Pancreas (tissue), 10 donors: ENCODE results near the gene BARX1. TPM values are rescaled to one million over a fixed set of nuclear protein-coding genes. Genes with fewer than 3 reads are reported as not detected.
"Not testable (repeated sequence)": the region's sequence is repeated elsewhere in the genome, so short reads cannot be mapped to it uniquely, and the experiment has no call there.

Source experiments
- ATAC-seq, 4 donors: fragments of 200-7000 bp; cut with Tn5 transposase; one replicate each; pipeline versions ENCODE4 v1.8.0 to v1.9.1; 2020; ENCODE audit warnings: mild to moderate bottlenecking in 4 of 4, moderate library complexity in 4 of 4
- DNase-seq, 6 donors: peaks; one replicate each; pipeline ENCODE4 v3.0.0-alpha.2; 2020
- FAIRE-seq: peaks from 2 replicates; lab custom pipeline; 2012; peaks lifted over from hg19 to GRCh38; lab: Jason Lieb, UNC
- H3K27ac ChIP-seq, 4 donors: fragments of 200-600 bp; sonication (generic); 1 replicate in 3 of 4; 2 replicates in 1 of 4; pipeline versions ENCODE4 v1.5.0 to v1.8.0; 2020
- H3K27me3 ChIP-seq, 4 donors: fragments of 200-600 bp; one replicate each; pipeline ENCODE4 v1.8.0; 2021
- H3K36me3 ChIP-seq, 3 donors: fragments of 200-600 bp; sonication (generic) in 1 of 3; one replicate each; pipeline versions ENCODE4 v1.5.0 to v1.8.0; 2020 to 2021
- H3K4me1 ChIP-seq, 3 donors: fragments of 200-600 bp; one replicate each; pipeline ENCODE4 v1.8.0; 2021
- H3K4me3 ChIP-seq, 4 donors: fragments of 200-600 bp; sonication (generic) in 2 of 4; one replicate each; pipeline versions ENCODE4 v1.5.0 to v1.8.0; 2020 to 2021
- H3K9me3 ChIP-seq, 4 donors: fragments of 200-600 bp; one replicate each; pipeline ENCODE4 v1.8.0; 2021
- WGBS, 2 donors: extraction: QIAGEN DNeasy Blood & Tissue Kit; methylation state at CpG; one replicate each; pipeline ENCODE4 v1.1.7; 2013; 5-methylcytosine and 5-hydroxymethylcytosine counted together
- intact Hi-C, 3 donors: fragments of 100-400 bp; cut with DNase I; formaldehyde crosslinking; loops; one replicate each; pipeline versions ENCODE4 v1.11.1 to v1.14.2; 2022
- polyA plus RNA-seq, 2 donors: library from polyadenylated mRNA; stranded (reverse); fragments of 200-250 nt; gene quantifications; one replicate each; pipeline ENCODE4 v1.2.3, GENCODE V29; 2013
- total RNA-seq, 6 donors: library from RNA; stranded (reverse); fragmentation: NEBNext Ultra II Directional in 4 of 6; extraction: Animal tissue kit (Norgen Biotek cat#: 25700) in 4 of 6; gene quantifications; one replicate each; pipeline versions ENCODE4 v1.2.1 to v1.2.4, GENCODE V29; 2021 to 2023
- TF ChIP-seq, protein P1 (sequence below), 4 donors: fragments of 200-600 bp; sonication (generic) in 3 of 4; IDR thresholded peaks; one replicate each; pipeline versions ENCODE4 v1.5.0 to v1.8.0; 2021; ENCODE audit warnings: antibody characterized with exemption in 4 of 4
- donor health status: healthy with polysubstance abuse.
- donor health status: DM: no; HTN: no; CAD: no; lungs with moderate emphysema.
- donor health status: DM: no; HTN: no; CAD: no.
- donor health status: control.
- donor health status: control.
- donor health status: Bipolar disorder and iron deficiency.
- donor health status: DM: yes; HTN: yes; CAD: no.
- donor health status: DM: no; HTN: no; CAD: no.
- donor health status: DM: no; HTN: no; CAD: no.
- donor health status: DM: yes; HTN: yes; CAD: no.

BARX1 gene
- total and polyA plus RNA-seq, 8 donors: 0.19 to 3.7 (median 1.1) TPM; not detected in 3

DNA sequence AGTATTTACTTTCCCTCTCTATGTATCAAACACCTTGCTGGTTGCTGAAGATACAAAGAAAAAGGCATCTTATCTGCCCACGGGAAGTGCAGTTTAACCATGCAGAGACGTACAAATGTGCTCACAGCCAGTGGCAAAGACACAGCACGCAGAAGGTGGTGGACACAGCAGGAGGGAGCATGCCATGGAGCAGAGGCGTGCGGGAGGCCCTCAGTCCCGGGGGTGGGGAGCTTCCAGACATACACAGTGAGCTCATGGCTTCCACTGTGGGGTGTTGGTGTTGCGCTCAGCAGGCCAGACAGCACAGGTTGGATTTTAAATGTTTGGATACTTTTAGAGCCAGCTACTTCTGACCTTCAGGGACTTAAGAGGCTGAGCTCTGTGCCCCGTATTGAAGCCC lies 8.8 kb upstream of the BARX1 start:
- intact Hi-C loops: loop anchor here in 2 of 3 donors (2.0 to 10.0 kb wide), 3 partner anchors 139 to 282 kb away; no protein-coding TSS in a partner anchor
- Histone ChIP-seq H3K36me3 (no peaks in the 10 kb centered on the region), H3K4me3 (no peak overlapping the region), H3K9me3 (no peaks in the 10 kb centered on the region), H3K27ac (no peak overlapping the region), H3K27me3 (peaks cover 0 to 17% (median 5%) of the 10 kb centered on the region in 4 donors), H3K4me1 (peaks cover 0 to 11% (median 4%) of the 10 kb centered on the region in 3 donors)
- no peak for FAIRE-seq
- WGBS, 2 donors: 58 to 68% methylated on average over 8 of the region's 8 CpGs
- TF ChIP-seq, protein P1, sequence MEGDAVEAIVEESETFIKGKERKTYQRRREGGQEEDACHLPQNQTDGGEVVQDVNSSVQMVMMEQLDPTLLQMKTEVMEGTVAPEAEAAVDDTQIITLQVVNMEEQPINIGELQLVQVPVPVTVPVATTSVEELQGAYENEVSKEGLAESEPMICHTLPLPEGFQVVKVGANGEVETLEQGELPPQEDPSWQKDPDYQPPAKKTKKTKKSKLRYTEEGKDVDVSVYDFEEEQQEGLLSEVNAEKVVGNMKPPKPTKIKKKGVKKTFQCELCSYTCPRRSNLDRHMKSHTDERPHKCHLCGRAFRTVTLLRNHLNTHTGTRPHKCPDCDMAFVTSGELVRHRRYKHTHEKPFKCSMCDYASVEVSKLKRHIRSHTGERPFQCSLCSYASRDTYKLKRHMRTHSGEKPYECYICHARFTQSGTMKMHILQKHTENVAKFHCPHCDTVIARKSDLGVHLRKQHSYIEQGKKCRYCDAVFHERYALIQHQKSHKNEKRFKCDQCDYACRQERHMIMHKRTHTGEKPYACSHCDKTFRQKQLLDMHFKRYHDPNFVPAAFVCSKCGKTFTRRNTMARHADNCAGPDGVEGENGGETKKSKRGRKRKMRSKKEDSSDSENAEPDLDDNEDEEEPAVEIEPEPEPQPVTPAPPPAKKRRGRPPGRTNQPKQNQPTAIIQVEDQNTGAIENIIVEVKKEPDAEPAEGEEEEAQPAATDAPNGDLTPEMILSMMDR (IDR thresholded peaks at IDR 0.05): no peak
- ATAC-seq: no peak
- DNase-seq: no peak

DNA sequence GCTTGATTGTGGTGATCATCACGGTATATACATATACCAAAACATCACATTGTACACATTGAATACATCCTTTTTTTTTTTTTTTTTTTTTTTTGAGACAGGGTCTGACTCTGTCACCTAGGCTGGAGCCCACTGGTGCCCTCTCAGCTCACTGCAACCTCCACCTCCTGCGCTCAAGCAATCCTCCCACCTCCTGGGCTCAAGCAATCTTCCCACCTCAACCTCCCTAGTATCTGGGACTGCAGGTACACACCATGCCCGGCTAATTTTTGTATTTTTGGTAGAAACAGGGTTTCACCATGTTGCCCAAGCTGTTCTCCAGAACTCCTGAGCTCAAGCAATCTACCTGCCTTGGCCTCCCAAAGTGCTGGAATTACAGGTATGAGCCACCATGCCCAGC lies 8.3 kb upstream of the BARX1 start:
- 34 to 43% methylated on average over 3 of the region's 3 CpGs for WGBS, 2 donors
- Histone ChIP-seq H3K4me1 (peaks cover 0 to 14% (median 4%) of the 10 kb centered on the region in 3 donors), H3K27me3 (peaks cover 0 to 22% (median 6%) of the 10 kb centered on the region in 4 donors)
- not testable (repeated sequence) for H3K4me3 ChIP-seq, DNase-seq, H3K36me3 ChIP-seq, FAIRE-seq, ATAC-seq, H3K27ac ChIP-seq, H3K9me3 ChIP-seq
- intact Hi-C loops: loop anchor here in 2 of 3 donors (2.0 to 10.0 kb wide), 3 partner anchors 139 to 281 kb away; no protein-coding TSS in a partner anchor

DNA sequence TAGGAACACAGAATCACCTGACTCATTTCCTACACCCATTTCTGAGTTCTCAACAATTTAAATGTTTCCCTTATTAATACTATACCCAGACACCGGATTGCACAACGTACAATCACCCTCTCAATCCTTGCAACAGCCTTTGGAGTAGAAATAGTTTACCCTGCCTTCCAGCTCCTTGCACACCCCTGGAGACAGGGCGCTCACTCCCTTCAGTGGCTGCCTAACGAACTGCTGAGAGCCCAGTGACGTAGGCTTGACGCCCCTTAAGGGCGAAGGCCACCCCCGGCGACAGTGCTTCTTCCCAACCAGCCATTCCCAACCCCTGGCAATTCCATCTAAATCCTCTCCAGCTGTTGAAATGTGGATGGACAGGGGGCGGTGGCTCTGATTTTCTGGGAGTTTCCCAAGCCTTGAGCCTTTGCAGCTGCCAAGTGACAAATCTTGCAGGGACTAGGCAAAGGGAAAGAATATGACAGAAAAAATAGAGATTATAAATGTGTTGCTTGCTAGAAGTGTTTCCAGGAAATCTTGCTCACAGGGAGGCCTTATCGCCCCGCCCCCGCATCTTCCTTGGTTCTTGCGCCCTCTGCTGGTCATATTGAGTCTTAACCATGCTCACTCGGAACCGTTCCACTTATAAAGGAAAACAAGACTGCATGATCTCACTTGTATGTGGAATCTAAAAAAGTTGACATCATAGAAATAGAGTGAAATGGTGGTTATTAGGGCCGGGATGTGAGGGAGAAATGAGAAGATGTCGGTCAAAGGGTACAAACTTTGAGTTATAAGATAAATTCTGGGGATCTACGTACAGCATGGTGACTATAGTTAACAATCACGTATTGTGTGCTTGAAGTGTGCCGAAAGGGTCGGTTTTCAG lies 7.6 kb upstream of the BARX1 start:
- FAIRE-seq (peak; percentile 94), DNase-seq (peak; percentile 67 to 88 (median 80)), ATAC-seq (peak; percentile 90 to 95 (median 93))
- no peaks in the 10 kb centered on the region for H3K9me3 ChIP-seq
- 18 to 19% methylated on average over 22 of the region's 22 CpGs for WGBS, 2 donors
- H3K27ac ChIP-seq: no peak overlapping the region
- H3K27me3 ChIP-seq: peaks cover 0 to 29% (median 12%) of the 10 kb centered on the region in 4 donors
- H3K36me3 ChIP-seq: no peaks in the 10 kb centered on the region
- TF ChIP-seq, protein P1 (IDR thresholded peaks at IDR 0.05): peak; percentile 63 to 88 (median 80)
- no peak overlapping the region for H3K4me3 ChIP-seq
- intact Hi-C loops: loop anchor here in 2 of 3 donors (2.0 to 10.0 kb wide), 3 partner anchors 138 to 280 kb away; no protein-coding TSS in a partner anchor
- H3K4me1 ChIP-seq: peaks cover 0 to 16% (median 4%) of the 10 kb centered on the region in 3 donors

DNA sequence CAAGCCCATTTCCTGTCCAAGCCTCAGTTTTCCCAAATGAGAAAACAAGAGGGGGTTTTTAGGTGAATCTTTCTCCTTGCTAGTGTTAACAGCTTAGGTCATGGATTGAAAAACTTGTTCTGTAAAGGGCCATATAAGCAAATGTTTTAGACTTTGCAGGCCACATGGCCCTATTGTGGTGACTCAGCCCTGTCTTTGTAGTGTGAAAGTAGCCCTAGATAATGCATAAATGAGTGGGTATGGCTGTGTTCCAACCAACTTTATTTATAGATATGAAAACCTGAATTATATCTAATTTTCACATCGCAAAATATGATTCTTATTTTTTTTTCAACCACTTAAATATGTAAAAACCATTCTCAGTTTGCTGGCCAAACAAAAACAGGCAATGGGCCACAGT lies 6.9 kb upstream of the BARX1 start:
- intact Hi-C loops: loop anchor here in 2 of 3 donors (2.0 to 10.0 kb wide), 3 partner anchors 137 to 280 kb away; no protein-coding TSS in a partner anchor
- Histone ChIP-seq H3K27ac (no peak overlapping the region), H3K4me1 (peaks cover 0 to 16% (median 4%) of the 10 kb centered on the region in 3 donors), H3K27me3 (peaks cover 0 to 30% (median 12%) of the 10 kb centered on the region in 4 donors), H3K4me3 (no peak overlapping the region), H3K36me3 (no peaks in the 10 kb centered on the region), H3K9me3 (no peaks in the 10 kb centered on the region)
- DNase-seq (no peak), ATAC-seq (no peak), FAIRE-seq (no peak)
- WGBS, 2 donors: 61 to 79% methylated on average over 1 of the region's 1 CpG
- TF ChIP-seq, protein P1 (IDR thresholded peaks at IDR 0.05): no peak
